WTC11 (cell line): Measurements from ENCODE around the gene TANGO6. TPM values are rescaled to one million over a fixed set of nuclear protein-coding genes. Genes with fewer than 3 reads are reported as not detected.

Experiments used
- ATAC-seq: fragments of 200-7000 bp; cut with Tn5 transposase; 2 replicates; pipeline ENCODE4 v1.10.0; 2021; ENCODE audit warnings: mild to moderate bottlenecking, moderate library complexity
- CTCF ChIA-PET: fragments of 300-600 bp; sonication (Branson Sonifier 250); formaldehyde crosslinking; loops from one replicate; lab custom pipeline; 2021; ENCODE audit warnings: antibody characterized with exemption; lab: Charles Lee
- POLR2A ChIA-PET: fragments of 350-600 bp; sonication (Branson Sonifier 250); formaldehyde crosslinking; loops from one replicate; lab custom pipeline; 2021; ENCODE audit warnings: antibody characterized with exemption; lab: Charles Lee
- DNase-seq: peaks from one replicate; pipeline ENCODE4 v3.0.0; 2021; ENCODE audit warnings: low spot score
- H3K27ac Mint-ChIP-seq: 2 replicates; pipeline ENCODE4 v1.8.0; 2021; ENCODE audit warnings: mixed read lengths
- H3K27me3 Mint-ChIP-seq: 2 replicates; pipeline ENCODE4 v1.8.0; 2021; ENCODE audit warnings: low read depth, mild to moderate bottlenecking, moderate library complexity, mixed read lengths
- H3K36me3 Mint-ChIP-seq: 2 replicates; pipeline ENCODE4 v1.8.0; 2021; ENCODE audit warnings: mixed read lengths
- H3K4me1 Mint-ChIP-seq: 2 replicates; pipeline ENCODE4 v1.8.0; 2022; ENCODE audit warnings: mixed read lengths
- H3K4me3 Mint-ChIP-seq: 2 replicates; pipeline ENCODE4 v1.8.0; 2021; ENCODE audit warnings: mild to moderate bottlenecking, moderate library complexity, mixed read lengths
- H3K9me3 Mint-ChIP-seq: 2 replicates; pipeline ENCODE4 v1.8.0; 2021; ENCODE audit warnings: mixed read lengths
- CREB1 ChIP-seq: sonication (generic); formaldehyde crosslinking; IDR thresholded peaks from 2 replicates; pipeline ENCODE4 v1.8.0; 2023; ENCODE audit warnings: mild to moderate bottlenecking, missing genetic modification reagents
- FOXP1 ChIP-seq: sonication (generic); formaldehyde crosslinking; IDR thresholded peaks from 2 replicates; pipeline ENCODE4 v1.8.0; 2022; ENCODE audit warnings: missing genetic modification reagents, mild to moderate bottlenecking, moderate library complexity, borderline replicate concordance
- GRHL2 ChIP-seq: fragments of 250-450 bp; sonication (Bioruptor Pico); IDR thresholded peaks from 2 replicates; pipeline ENCODE4 v1.8.0; 2022; ENCODE audit warnings: mild to moderate bottlenecking, moderate library complexity; ENCODE audit not compliant: insufficient replicate concordance, severe bottlenecking
- JAZF1 ChIP-seq: fragments of 250-450 bp; sonication (Bioruptor Pico); IDR thresholded peaks from 2 replicates; pipeline ENCODE4 v1.9.0; 2021; ENCODE audit warnings: moderate library complexity, mild to moderate bottlenecking, inconsistent platforms
- KAT7 ChIP-seq: sonication (generic); formaldehyde crosslinking; IDR thresholded peaks from 2 replicates; pipeline ENCODE4 v1.8.1; 2023; ENCODE audit warnings: missing genetic modification reagents, mild to moderate bottlenecking, borderline replicate concordance
- NR2C2 ChIP-seq: sonication (generic); formaldehyde crosslinking; IDR thresholded peaks from 2 replicates; pipeline ENCODE4 v1.8.0; 2022; ENCODE audit warnings: mild to moderate bottlenecking, missing genetic modification reagents
- NR3C1 ChIP-seq: sonication (generic); formaldehyde crosslinking; conservative IDR thresholded peaks from 2 replicates; pipeline ENCODE4 v1.8.1; 2023; ENCODE audit warnings: low read depth, mild to moderate bottlenecking, missing genetic modification reagents
- OVOL2 ChIP-seq: fragments of 250-450 bp; sonication (Bioruptor Pico); IDR thresholded peaks from 2 replicates; pipeline ENCODE4 v1.9.0; 2021; ENCODE audit warnings: mild to moderate bottlenecking, borderline replicate concordance
- PRRX2 ChIP-seq: fragments of 250-450 bp; sonication (Bioruptor Pico); IDR thresholded peaks from 2 replicates; pipeline ENCODE4 v1.8.0; 2021; ENCODE audit warnings: mild to moderate bottlenecking
- RORB ChIP-seq: fragments of 250-450 bp; sonication (Bioruptor Pico); IDR thresholded peaks from 2 replicates; pipeline ENCODE4 v1.9.0; 2021; ENCODE audit warnings: mild to moderate bottlenecking
- SMAD3 ChIP-seq: sonication (generic); formaldehyde crosslinking; IDR thresholded peaks from 2 replicates; pipeline ENCODE4 v1.8.0; 2022; ENCODE audit warnings: missing genetic modification reagents, mild to moderate bottlenecking, borderline replicate concordance
- SMAD4 ChIP-seq: sonication (generic); formaldehyde crosslinking; IDR thresholded peaks from 2 replicates; pipeline ENCODE4 v1.8.0; 2022; ENCODE audit warnings: mild to moderate bottlenecking, missing genetic modification reagents
- SP1 ChIP-seq: sonication (generic); formaldehyde crosslinking; conservative IDR thresholded peaks from 2 replicates; pipeline ENCODE4 v1.8.1; 2022; ENCODE audit warnings: missing genetic modification reagents
- ZNF138 ChIP-seq: sonication (generic); formaldehyde crosslinking; conservative IDR thresholded peaks from 2 replicates; pipeline ENCODE4 v1.8.1; 2022; ENCODE audit warnings: mild to moderate bottlenecking, moderate library complexity, missing genetic modification reagents
- ZNF219 ChIP-seq: sonication (generic); formaldehyde crosslinking; IDR thresholded peaks from 2 replicates; pipeline ENCODE4 v1.8.0; 2023; ENCODE audit warnings: missing genetic modification reagents, mild to moderate bottlenecking, borderline replicate concordance
- ZNF232 ChIP-seq: sonication (generic); formaldehyde crosslinking; IDR thresholded peaks from 2 replicates; pipeline ENCODE4 v1.8.0; 2022; ENCODE audit warnings: mild to moderate bottlenecking, missing genetic modification reagents
- ZNF317 ChIP-seq: sonication (generic); formaldehyde crosslinking; IDR thresholded peaks from 2 replicates; pipeline ENCODE4 v1.8.1; 2023; ENCODE audit warnings: low read depth, mild to moderate bottlenecking, moderate library complexity, missing genetic modification reagents, borderline replicate concordance
- ZNF396 ChIP-seq: fragments of 250-450 bp; sonication (Bioruptor Pico); IDR thresholded peaks from 2 replicates; pipeline ENCODE4 v1.8.0; 2021; ENCODE audit warnings: mild to moderate bottlenecking, moderate library complexity, borderline replicate concordance
- ZNF671 ChIP-seq: fragments of 250-450 bp; sonication (Bioruptor Pico); IDR thresholded peaks from 2 replicates; pipeline ENCODE4 v1.8.0; 2021; ENCODE audit warnings: mild to moderate bottlenecking
- total RNA-seq: library from RNA; stranded (reverse); gene quantifications from 3 replicates; pipeline ENCODE4 v1.2.3, GENCODE V29; 2021
- TF ChIP-seq, protein P1 (sequence below): sonication (generic); formaldehyde crosslinking; IDR thresholded peaks from 2 replicates; pipeline ENCODE4 v1.8.0; 2022; ENCODE audit warnings: mild to moderate bottlenecking, missing genetic modification reagents
- TF ChIP-seq, protein P2 (sequence below): sonication (generic); formaldehyde crosslinking; IDR thresholded peaks from 2 replicates; pipeline ENCODE4 v1.8.1; 2022; ENCODE audit warnings: low read depth, mild to moderate bottlenecking, moderate library complexity, missing genetic modification reagents, borderline replicate concordance
- TF ChIP-seq, protein P3 (sequence below): sonication (generic); formaldehyde crosslinking; IDR thresholded peaks from 2 replicates; pipeline ENCODE4 v1.8.1; 2022; ENCODE audit warnings: missing genetic modification reagents, borderline replicate concordance
- TF ChIP-seq, protein P4 (sequence below): sonication (generic); formaldehyde crosslinking; IDR thresholded peaks from 2 replicates; pipeline ENCODE4 v1.8.1; 2023; ENCODE audit warnings: mild to moderate bottlenecking, moderate library complexity, missing genetic modification reagents
- TF ChIP-seq, protein P5 (sequence below): sonication (generic); formaldehyde crosslinking; IDR thresholded peaks from 2 replicates; pipeline ENCODE4 v1.8.1; 2023; ENCODE audit warnings: mild to moderate bottlenecking, missing genetic modification reagents
- TF ChIP-seq, protein P6 (sequence below): fragments of 250-450 bp; sonication (Bioruptor Pico); IDR thresholded peaks from 2 replicates; pipeline ENCODE4 v1.8.0; 2021; ENCODE audit warnings: mild to moderate bottlenecking

The TANGO6 gene
- total RNA-seq, 1 experiment from 2014 or later = 15.6 TPM

DNA sequence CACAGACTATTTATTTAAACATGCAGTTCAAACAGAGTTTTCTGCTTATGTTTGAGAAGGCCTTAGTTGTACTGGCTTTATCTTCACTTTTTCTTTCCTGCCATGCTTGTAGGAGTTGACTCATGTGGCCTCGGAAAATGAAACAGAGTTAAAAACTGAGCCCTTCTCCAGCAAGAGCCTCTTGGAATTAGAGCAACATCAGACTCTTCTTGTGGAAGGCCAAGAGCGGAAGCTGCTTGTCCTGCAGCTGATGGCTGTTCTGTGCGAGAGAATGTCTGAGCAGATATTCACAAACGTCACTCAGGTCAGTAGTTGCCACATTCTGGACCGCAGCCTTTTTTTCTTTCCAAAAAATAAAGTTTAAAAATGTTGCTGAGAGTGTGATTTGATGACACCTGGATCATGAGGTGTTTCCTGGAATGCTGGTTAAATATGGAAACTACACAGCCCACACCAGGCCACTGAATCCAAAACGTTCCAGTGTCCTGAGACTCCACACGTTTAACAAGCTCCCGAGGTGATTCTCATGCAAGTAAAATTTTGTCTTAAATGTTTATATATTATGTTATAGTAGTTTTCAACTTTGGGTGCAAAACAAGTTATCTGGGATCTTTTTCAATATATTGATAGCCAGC lies 65.9 kb downstream of the TANGO6 start:
- TF ChIP-seq SP1 (CRISPR knock-in tag) = no peak
- TF ChIP-seq, protein P1, sequence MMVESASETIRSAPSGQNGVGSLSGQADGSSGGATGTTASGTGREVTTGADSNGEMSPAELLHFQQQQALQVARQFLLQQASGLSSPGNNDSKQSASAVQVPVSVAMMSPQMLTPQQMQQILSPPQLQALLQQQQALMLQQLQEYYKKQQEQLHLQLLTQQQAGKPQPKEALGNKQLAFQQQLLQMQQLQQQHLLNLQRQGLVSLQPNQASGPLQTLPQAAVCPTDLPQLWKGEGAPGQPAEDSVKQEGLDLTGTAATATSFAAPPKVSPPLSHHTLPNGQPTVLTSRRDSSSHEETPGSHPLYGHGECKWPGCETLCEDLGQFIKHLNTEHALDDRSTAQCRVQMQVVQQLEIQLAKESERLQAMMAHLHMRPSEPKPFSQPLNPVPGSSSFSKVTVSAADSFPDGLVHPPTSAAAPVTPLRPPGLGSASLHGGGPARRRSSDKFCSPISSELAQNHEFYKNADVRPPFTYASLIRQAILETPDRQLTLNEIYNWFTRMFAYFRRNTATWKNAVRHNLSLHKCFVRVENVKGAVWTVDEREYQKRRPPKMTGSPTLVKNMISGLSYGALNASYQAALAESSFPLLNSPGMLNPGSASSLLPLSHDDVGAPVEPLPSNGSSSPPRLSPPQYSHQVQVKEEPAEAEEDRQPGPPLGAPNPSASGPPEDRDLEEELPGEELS (CRISPR knock-in tag) = no peak
- no peak for TF ChIP-seq CREB1 (CRISPR knock-in tag)
- no peak for TF ChIP-seq PRRX2 (CRISPR knock-in tag)
- no peak for TF ChIP-seq NR2C2 (CRISPR knock-in tag)
- TF ChIP-seq, protein P2, sequence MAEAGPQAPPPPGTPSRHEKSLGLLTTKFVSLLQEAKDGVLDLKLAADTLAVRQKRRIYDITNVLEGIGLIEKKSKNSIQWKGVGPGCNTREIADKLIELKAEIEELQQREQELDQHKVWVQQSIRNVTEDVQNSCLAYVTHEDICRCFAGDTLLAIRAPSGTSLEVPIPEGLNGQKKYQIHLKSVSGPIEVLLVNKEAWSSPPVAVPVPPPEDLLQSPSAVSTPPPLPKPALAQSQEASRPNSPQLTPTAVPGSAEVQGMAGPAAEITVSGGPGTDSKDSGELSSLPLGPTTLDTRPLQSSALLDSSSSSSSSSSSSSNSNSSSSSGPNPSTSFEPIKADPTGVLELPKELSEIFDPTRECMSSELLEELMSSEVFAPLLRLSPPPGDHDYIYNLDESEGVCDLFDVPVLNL (CRISPR knock-in tag) = no peak
- TF ChIP-seq KAT7 (CRISPR knock-in tag) = no peak
- no peak for TF ChIP-seq SMAD3 (CRISPR knock-in tag)
- TF ChIP-seq ZNF396 (CRISPR knock-in tag) = no peak
- no peak for TF ChIP-seq ZNF671 (CRISPR knock-in tag)
- no peak for TF ChIP-seq JAZF1 (CRISPR knock-in tag)
- TF ChIP-seq ZNF232 (CRISPR knock-in tag) = no peak
- no peak for TF ChIP-seq NR3C1 (CRISPR knock-in tag)
- TF ChIP-seq ZNF317 = no peak
- TF ChIP-seq GRHL2 = no peak
- TF ChIP-seq, protein P3, sequence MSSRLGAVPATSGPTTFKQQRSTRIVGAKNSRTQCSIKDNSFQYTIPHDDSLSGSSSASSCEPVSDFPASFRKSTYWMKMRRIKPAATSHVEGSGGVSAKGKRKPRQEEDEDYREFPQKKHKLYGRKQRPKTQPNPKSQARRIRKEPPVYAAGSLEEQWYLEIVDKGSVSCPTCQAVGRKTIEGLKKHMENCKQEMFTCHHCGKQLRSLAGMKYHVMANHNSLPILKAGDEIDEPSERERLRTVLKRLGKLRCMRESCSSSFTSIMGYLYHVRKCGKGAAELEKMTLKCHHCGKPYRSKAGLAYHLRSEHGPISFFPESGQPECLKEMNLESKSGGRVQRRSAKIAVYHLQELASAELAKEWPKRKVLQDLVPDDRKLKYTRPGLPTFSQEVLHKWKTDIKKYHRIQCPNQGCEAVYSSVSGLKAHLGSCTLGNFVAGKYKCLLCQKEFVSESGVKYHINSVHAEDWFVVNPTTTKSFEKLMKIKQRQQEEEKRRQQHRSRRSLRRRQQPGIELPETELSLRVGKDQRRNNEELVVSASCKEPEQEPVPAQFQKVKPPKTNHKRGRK (CRISPR knock-in tag) = no peak
- TF ChIP-seq SMAD4 (CRISPR knock-in tag) = no peak
- TF ChIP-seq, all 79 proteins: peak for 0
- no peak overlapping the region for H3K4me3 Mint-ChIP-seq
- H3K4me1 Mint-ChIP-seq = peaks cover 14% of the 10 kb centered on the region
- H3K9me3 Mint-ChIP-seq = no peaks in the 10 kb centered on the region
- H3K36me3 Mint-ChIP-seq = no peaks in the 10 kb centered on the region
- POLR2A ChIA-PET = no interaction called here
- ATAC-seq = no peak
- DNase-seq = no peak
- CTCF ChIA-PET = interaction anchor here (1.3 to 1.4 kb wide), 2 partner anchors 215 kb away, joined by 3 read pairs; no protein-coding TSS in a partner anchor
- H3K27me3 Mint-ChIP-seq = no peaks in the 10 kb centered on the region
- peak overlapping the region; percentile 65; the same call in 1 of the 2 replicates for H3K27ac Mint-ChIP-seq

DNA sequence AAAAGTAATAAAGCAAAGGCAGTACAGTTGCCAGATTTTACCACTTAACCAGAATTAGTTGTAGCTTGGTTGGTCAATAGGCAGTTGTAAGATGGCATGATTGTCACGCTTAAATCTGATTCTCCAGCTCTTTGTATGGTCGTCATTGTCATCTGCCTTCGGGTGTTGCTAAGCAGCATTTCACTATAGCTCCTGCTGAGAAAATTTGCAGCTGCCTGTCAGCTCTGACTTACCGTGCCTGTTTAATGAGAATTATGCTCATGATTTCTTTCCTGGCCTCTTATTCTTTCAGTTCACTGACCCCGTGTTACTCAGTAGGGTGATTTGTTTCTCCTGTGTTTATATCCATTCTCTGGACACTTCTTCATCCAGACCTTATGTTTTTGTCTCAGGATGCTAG lies 66.7 kb downstream of the TANGO6 start:
- ATAC-seq (no peak), DNase-seq (no peak)
- Mint-ChIP-seq H3K27me3 (no peaks in the 10 kb centered on the region), H3K4me3 (no peak overlapping the region), H3K36me3 (no peaks in the 10 kb centered on the region), H3K27ac (no peak overlapping the region), H3K9me3 (no peaks in the 10 kb centered on the region), H3K4me1 (peaks cover 14% of the 10 kb centered on the region)
- ChIA-PET CTCF (interaction anchor here (1.4 kb wide), 1 partner anchor 214 kb away, joined by 3 read pairs; no protein-coding TSS in a partner anchor), POLR2A (no interaction called here)
- TF ChIP-seq, protein P4, sequence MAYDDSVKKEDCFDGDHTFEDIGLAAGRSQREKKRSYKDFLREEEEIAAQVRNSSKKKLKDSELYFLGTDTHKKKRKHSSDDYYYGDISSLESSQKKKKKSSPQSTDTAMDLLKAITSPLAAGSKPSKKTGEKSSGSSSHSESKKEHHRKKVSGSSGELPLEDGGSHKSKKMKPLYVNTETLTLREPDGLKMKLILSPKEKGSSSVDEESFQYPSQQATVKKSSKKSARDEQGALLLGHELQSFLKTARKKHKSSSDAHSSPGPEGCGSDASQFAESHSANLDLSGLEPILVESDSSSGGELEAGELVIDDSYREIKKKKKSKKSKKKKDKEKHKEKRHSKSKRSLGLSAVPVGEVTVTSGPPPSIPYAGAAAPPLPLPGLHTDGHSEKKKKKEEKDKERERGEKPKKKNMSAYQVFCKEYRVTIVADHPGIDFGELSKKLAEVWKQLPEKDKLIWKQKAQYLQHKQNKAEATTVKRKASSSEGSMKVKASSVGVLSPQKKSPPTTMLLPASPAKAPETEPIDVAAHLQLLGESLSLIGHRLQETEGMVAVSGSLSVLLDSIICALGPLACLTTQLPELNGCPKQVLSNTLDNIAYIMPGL = no peak
- TF ChIP-seq ZNF219 (CRISPR knock-in tag) (no peak), ZNF232 (CRISPR knock-in tag) (no peak), RORB (CRISPR knock-in tag) (no peak), FOXP1 (CRISPR knock-in tag) (no peak), ZNF138 (CRISPR knock-in tag) (no peak), OVOL2 (CRISPR knock-in tag) (no peak)
- TF ChIP-seq, protein P5, sequence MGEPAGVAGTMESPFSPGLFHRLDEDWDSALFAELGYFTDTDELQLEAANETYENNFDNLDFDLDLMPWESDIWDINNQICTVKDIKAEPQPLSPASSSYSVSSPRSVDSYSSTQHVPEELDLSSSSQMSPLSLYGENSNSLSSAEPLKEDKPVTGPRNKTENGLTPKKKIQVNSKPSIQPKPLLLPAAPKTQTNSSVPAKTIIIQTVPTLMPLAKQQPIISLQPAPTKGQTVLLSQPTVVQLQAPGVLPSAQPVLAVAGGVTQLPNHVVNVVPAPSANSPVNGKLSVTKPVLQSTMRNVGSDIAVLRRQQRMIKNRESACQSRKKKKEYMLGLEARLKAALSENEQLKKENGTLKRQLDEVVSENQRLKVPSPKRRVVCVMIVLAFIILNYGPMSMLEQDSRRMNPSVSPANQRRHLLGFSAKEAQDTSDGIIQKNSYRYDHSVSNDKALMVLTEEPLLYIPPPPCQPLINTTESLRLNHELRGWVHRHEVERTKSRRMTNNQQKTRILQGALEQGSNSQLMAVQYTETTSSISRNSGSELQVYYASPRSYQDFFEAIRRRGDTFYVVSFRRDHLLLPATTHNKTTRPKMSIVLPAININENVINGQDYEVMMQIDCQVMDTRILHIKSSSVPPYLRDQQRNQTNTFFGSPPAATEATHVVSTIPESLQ (CRISPR knock-in tag) = no peak
- TF ChIP-seq, protein P6, sequence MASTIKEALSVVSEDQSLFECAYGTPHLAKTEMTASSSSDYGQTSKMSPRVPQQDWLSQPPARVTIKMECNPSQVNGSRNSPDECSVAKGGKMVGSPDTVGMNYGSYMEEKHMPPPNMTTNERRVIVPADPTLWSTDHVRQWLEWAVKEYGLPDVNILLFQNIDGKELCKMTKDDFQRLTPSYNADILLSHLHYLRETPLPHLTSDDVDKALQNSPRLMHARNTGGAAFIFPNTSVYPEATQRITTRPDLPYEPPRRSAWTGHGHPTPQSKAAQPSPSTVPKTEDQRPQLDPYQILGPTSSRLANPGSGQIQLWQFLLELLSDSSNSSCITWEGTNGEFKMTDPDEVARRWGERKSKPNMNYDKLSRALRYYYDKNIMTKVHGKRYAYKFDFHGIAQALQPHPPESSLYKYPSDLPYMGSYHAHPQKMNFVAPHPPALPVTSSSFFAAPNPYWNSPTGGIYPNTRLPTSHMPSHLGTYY (CRISPR knock-in tag) = no peak
